PC-9 (cell line): ENCODE results near the gene CCDC54. TPM values are rescaled to one million over a fixed set of nuclear protein-coding genes. Genes with fewer than 3 reads are reported as not detected.

Experiments
- BruUV-seq: library from RNA; stranded (reverse); fragments of 400-500 nt; replicated peaks from 2 replicates; lab custom pipeline; 2021; lab: Mats Ljungman, UMichigan
- CTCF ChIA-PET: fragments of 300-600 bp; sonication (Branson Sonifier 250); formaldehyde crosslinking; loops from one replicate; lab custom pipeline; 2022; ENCODE audit warnings: antibody characterized with exemption; lab: Charles Lee
- POLR2A ChIA-PET: fragments of 300-600 bp; sonication (Branson Sonifier 250); formaldehyde crosslinking; loops from one replicate; lab custom pipeline; 2022; ENCODE audit warnings: antibody characterized with exemption; ENCODE audit not compliant: unreplicated experiment; lab: Charles Lee
- DNase-seq, 2 experiments: peaks; one replicate each; pipeline versions ENCODE4 v3.0.0 to v3.0.0-alpha.2; 2015 to 2022; ENCODE audit warnings: mixed read lengths in 1 of 2
- H2AFZ ChIP-seq: fragments of 200-600 bp; sonication (generic); 2 replicates; pipeline ENCODE4 v1.8.1; 2017; ENCODE audit warnings: antibody characterized with exemption
- H3F3A ChIP-seq: fragments of 200-600 bp; sonication (generic); 2 replicates; pipeline ENCODE4 v1.8.1; 2017; ENCODE audit warnings: antibody characterized with exemption, mild to moderate bottlenecking, low read depth; ENCODE audit not compliant: insufficient read depth
- H3K27ac ChIP-seq: fragments of 200-600 bp; sonication (generic); 2 replicates; pipeline ENCODE4 v1.6.1; 2016; ENCODE audit warnings: mixed run types
- H3K27me3 ChIP-seq: fragments of 200-600 bp; sonication (generic); 2 replicates; pipeline ENCODE4 v1.6.1; 2016; ENCODE audit warnings: low read depth, mixed run types; ENCODE audit not compliant: insufficient read depth
- H3K36me3 ChIP-seq: fragments of 200-600 bp; sonication (generic); 2 replicates; pipeline ENCODE4 v1.6.1; 2016; ENCODE audit warnings: low read depth, mixed run types
- H3K4me1 ChIP-seq: fragments of 200-600 bp; sonication (generic); replicated peaks from 2 replicates; pipeline ENCODE4 v1.6.1; 2016; ENCODE audit warnings: mixed run types; ENCODE audit not compliant: insufficient read depth
- H3K4me2 ChIP-seq: fragments of 200-600 bp; sonication (generic); 2 replicates; pipeline ENCODE4 v1.6.1; 2017; ENCODE audit warnings: mixed run types
- H3K4me3 ChIP-seq: fragments of 200-600 bp; sonication (generic); 2 replicates; pipeline ENCODE4 v1.6.1; 2016; ENCODE audit warnings: mixed run types
- H3K79me2 ChIP-seq: fragments of 200-600 bp; sonication (generic); 2 replicates; pipeline ENCODE4 v1.6.1; 2017; ENCODE audit warnings: low read depth, mixed run types
- H3K9me2 ChIP-seq: fragments of 200-600 bp; sonication (generic); 2 replicates; pipeline ENCODE4 v1.8.1; 2017; ENCODE audit warnings: mild to moderate bottlenecking; ENCODE audit not compliant: insufficient read depth
- H3K9me3 ChIP-seq: fragments of 200-600 bp; sonication (generic); 2 replicates; pipeline ENCODE4 v1.8.1; 2016; ENCODE audit warnings: low read depth; ENCODE audit not compliant: insufficient read depth
- H4K20me1 ChIP-seq: fragments of 200-600 bp; sonication (generic); 2 replicates; pipeline ENCODE4 v1.8.1; 2017; ENCODE audit not compliant: insufficient read depth
- CTCF ChIP-seq: fragments of 200-600 bp; sonication (generic); conservative IDR thresholded peaks from 2 replicates; pipeline ENCODE4 v1.6.1; 2017; ENCODE audit warnings: mixed run types, antibody characterized with exemption, mild to moderate bottlenecking, moderate library complexity
- EZH2 ChIP-seq: fragments of 200-600 bp; sonication (generic); IDR thresholded peaks from 2 replicates; pipeline ENCODE4 v1.8.0; 2017; ENCODE audit warnings: antibody characterized with exemption, low read depth
- intact Hi-C: fragments of 100-400 bp; cut with micrococcal nuclease; formaldehyde crosslinking; loops from one replicate; pipeline ENCODE4 v1.10.0; 2022; ENCODE audit not compliant: unreplicated experiment
- total RNA-seq: library from RNA; stranded (reverse); gene quantifications from 2 replicates; pipeline ENCODE4 v1.2.3, GENCODE V29; 2021

Gene CCDC54
- total RNA-seq, 1 experiment from 2014 or later, result not detected

- H2AFZ ChIP-seq, result 0 out of 2 replicates have a peak overlapping the region, but pooled peaks have one; percentile 5
- H3K4me3 ChIP-seq, result no peak overlapping the region
- intact Hi-C loops, result no loop called here
- H3K4me1 ChIP-seq, result no peaks in the 10 kb centered on the region
- H3K36me3 ChIP-seq, result no peaks in the 10 kb centered on the region
- CTCF ChIA-PET, result interaction anchor here (1.3 kb wide), 1 partner anchor 136 kb away, joined by 3 read pairs; no protein-coding TSS in a partner anchor
- no peaks in the 10 kb centered on the region for H3K9me2 ChIP-seq
- DNase-seq, result no peak
- TF ChIP-seq CTCF (no peak), EZH2 (no peak)
- no peaks in the 10 kb centered on the region for H3K27me3 ChIP-seq
- H3K79me2 ChIP-seq, result no peaks in the 10 kb centered on the region
- POLR2A ChIA-PET, result no interaction called here
- H3K9me3 ChIP-seq, result no peaks in the 10 kb centered on the region; the same call in 1 of the 2 replicates
- H3K27ac ChIP-seq, result no peak overlapping the region
- BruUV-seq, result no TSS peak
- no peaks in the 10 kb centered on the region for H3F3A ChIP-seq
- H4K20me1 ChIP-seq, result no peaks in the 10 kb centered on the region
- H3K4me2 ChIP-seq, result no peak overlapping the region
Measured at GRCh38 chr3:107407355-107407754, 30.1 kb downstream of the CCDC54 start.

GRCh38 chr3:107408513-107408912, 31.3 kb downstream of the CCDC54 start:
- POLR2A ChIA-PET, result interaction anchor here (0.6 kb wide), 1 partner anchor 59 kb away, joined by 5 read pairs; no protein-coding TSS in a partner anchor

GRCh38 chr3:107409365-107409764, 32.1 kb downstream of the CCDC54 start:
- no TSS peak for BruUV-seq
- no peaks in the 10 kb centered on the region; the same call in 1 of the 2 replicates for H3K9me3 ChIP-seq
- H3K79me2 ChIP-seq, result no peaks in the 10 kb centered on the region
- no peak for DNase-seq
- ChIA-PET CTCF (no interaction called here), POLR2A (interaction anchor here (0.6 kb wide), 1 partner anchor 155 kb away, joined by 3 read pairs; no protein-coding TSS in a partner anchor)
- no peaks in the 10 kb centered on the region for H4K20me1 ChIP-seq
- no peaks in the 10 kb centered on the region for H3K36me3 ChIP-seq
- no peak overlapping the region for H3K27ac ChIP-seq
- no peaks in the 10 kb centered on the region for H3K4me1 ChIP-seq
- no peaks in the 10 kb centered on the region for H3K27me3 ChIP-seq
- peaks cover 1% of the 10 kb centered on the region; the same call in 1 of the 2 replicates for H3K9me2 ChIP-seq
- no peak overlapping the region for H3K4me3 ChIP-seq
- no peak overlapping the region for H2AFZ ChIP-seq
- no peak overlapping the region for H3K4me2 ChIP-seq
- TF ChIP-seq CTCF (no peak), EZH2 (no peak)
- intact Hi-C loops, result no loop called here
- H3F3A ChIP-seq, result no peaks in the 10 kb centered on the region

More at GRCh38 chr3:107408513-107408912, 31.3 kb downstream of the CCDC54 start:
- Histone ChIP-seq H2AFZ (no peak overlapping the region), H4K20me1 (no peaks in the 10 kb centered on the region), H3K27ac (no peak overlapping the region), H3K27me3 (no peaks in the 10 kb centered on the region), H3K4me1 (no peaks in the 10 kb centered on the region), H3K4me2 (no peak overlapping the region), H3K4me3 (no peak overlapping the region), H3K36me3 (no peaks in the 10 kb centered on the region), H3K9me3 (no peaks in the 10 kb centered on the region; the same call in 1 of the 2 replicates), H3K79me2 (no peaks in the 10 kb centered on the region), H3F3A (no peaks in the 10 kb centered on the region), H3K9me2 (no peaks in the 10 kb centered on the region)
- no TSS peak for BruUV-seq
- intact Hi-C loops, result no loop called here
- DNase-seq, result no peak
- CTCF ChIA-PET, result no interaction called here
- no peak for TF ChIP-seq EZH2
- no peak for TF ChIP-seq CTCF
